Neuronal stem cell (in vitro differentiated cells): ENCODE results near the gene COL6A2.

ENCODE experiments used
- DNase-seq: peaks from one replicate; pipeline ENCODE4 v3.0.0-alpha.2; 2013; ENCODE audit warnings: low spot score
- H2AFZ ChIP-seq: one replicate; pipeline ENCODE4 v1.6.1; 2013; ENCODE audit warnings: mild to moderate bottlenecking, low read length, inconsistent platforms
- H2AK5ac ChIP-seq: 2 replicates; pipeline ENCODE4 v1.6.1; 2013; ENCODE audit warnings: low read depth, mild to moderate bottlenecking, inconsistent platforms, low read length, moderate library complexity, mixed read lengths
- H2BK120ac ChIP-seq: 2 replicates; pipeline ENCODE4 v1.6.1; 2013; ENCODE audit warnings: low read depth, mild to moderate bottlenecking, inconsistent platforms, low read length, moderate library complexity, mixed read lengths
- H2BK12ac ChIP-seq: one replicate; pipeline ENCODE4 v1.6.1; 2013; ENCODE audit warnings: low read length, inconsistent platforms
- H2BK15ac ChIP-seq: 2 replicates; pipeline ENCODE4 v1.6.1; 2013; ENCODE audit warnings: mild to moderate bottlenecking, low read length, inconsistent platforms, mixed read lengths
- H2BK5ac ChIP-seq: one replicate; pipeline ENCODE4 v1.6.1; 2013; ENCODE audit warnings: inconsistent platforms, mild to moderate bottlenecking, low read length, moderate library complexity
- H3K14ac ChIP-seq: one replicate; pipeline ENCODE4 v1.6.1; 2013; ENCODE audit warnings: low read length, inconsistent platforms
- H3K18ac ChIP-seq: 2 replicates; pipeline ENCODE4 v1.6.1; 2013; ENCODE audit warnings: low read length, inconsistent platforms
- H3K23ac ChIP-seq: 2 replicates; pipeline ENCODE4 v1.6.1; 2013; ENCODE audit warnings: low read depth, mild to moderate bottlenecking, mixed read lengths, low read length, inconsistent platforms; ENCODE audit not compliant: poor library complexity
- H3K27ac ChIP-seq: replicated peaks from 3 replicates; pipeline ENCODE4 v1.5.1; 2013; ENCODE audit warnings: low read length, inconsistent platforms
- H3K27me3 ChIP-seq, 3 experiments: 2 replicates each; pipeline ENCODE4 v1.6.1; 2013; ENCODE audit warnings: low read length in 3 of 3, mild to moderate bottlenecking in 2 of 3, inconsistent platforms in 1 of 3, low read depth in 1 of 3, mixed read lengths in 1 of 3, moderate library complexity in 1 of 3; ENCODE audit not compliant: control insufficient read depth in 3 of 3, insufficient read depth in 3 of 3
- H3K36me3 ChIP-seq, 2 donors: replicated peaks in 1 of 2; 2 replicates each; pipeline ENCODE4 v1.6.1; 2013; ENCODE audit warnings: low read length in 2 of 2; ENCODE audit not compliant: control insufficient read depth in 2 of 2, insufficient read depth in 2 of 2
- H3K4ac ChIP-seq: 2 replicates; pipeline ENCODE4 v1.6.1; 2013; ENCODE audit warnings: inconsistent platforms, mild to moderate bottlenecking, low read length, moderate library complexity
- H3K4me1 ChIP-seq, 2 donors: 1 replicate in 1 of 2; 2 replicates in 1 of 2; pipeline ENCODE4 v1.6.1; 2013; ENCODE audit warnings: low read length in 2 of 2, low read depth in 1 of 2; ENCODE audit not compliant: control insufficient read depth in 2 of 2, insufficient read depth in 1 of 2
- H3K4me2 ChIP-seq: one replicate; pipeline ENCODE4 v1.6.1; 2013; ENCODE audit warnings: mild to moderate bottlenecking, low read length, inconsistent platforms; ENCODE audit not compliant: insufficient read depth, poor library complexity, severe bottlenecking
- H3K4me3 ChIP-seq, 2 donors: 2 replicates each; pipeline ENCODE4 v1.5.1; 2013; ENCODE audit warnings: low read length in 2 of 2, mild to moderate bottlenecking in 2 of 2, inconsistent platforms in 1 of 2, moderate library complexity in 1 of 2
- H3K79me1 ChIP-seq: one replicate; pipeline ENCODE4 v1.6.1; 2013; ENCODE audit warnings: low read depth, mild to moderate bottlenecking, inconsistent platforms, low read length, moderate library complexity
- H3K9ac ChIP-seq: one replicate; pipeline ENCODE4 v1.6.1; 2013; ENCODE audit warnings: mild to moderate bottlenecking, low read depth, low read length, inconsistent platforms; ENCODE audit not compliant: poor library complexity
- H3K9me3 ChIP-seq, 2 donors: replicated peaks in 1 of 2; 2 replicates each; pipeline versions ENCODE3 to v1.6.1; 2013; ENCODE audit warnings: low read length in 2 of 2, mild to moderate bottlenecking in 2 of 2, inconsistent platforms in 1 of 2, low read depth in 1 of 2, mixed read lengths in 1 of 2, moderate library complexity in 1 of 2; ENCODE audit not compliant: control insufficient read depth in 2 of 2, insufficient read depth in 1 of 2
- H4K8ac ChIP-seq: one replicate; pipeline ENCODE4 v1.6.1; 2013; ENCODE audit warnings: low read depth, mild to moderate bottlenecking, inconsistent platforms, low read length, moderate library complexity
- H4K91ac ChIP-seq: one replicate; pipeline ENCODE4 v1.6.1; 2013; ENCODE audit warnings: low read length, low read depth, mild to moderate bottlenecking, inconsistent platforms; ENCODE audit not compliant: poor library complexity
- WGBS, 2 donors: extraction: QIAGEN DNeasy Blood & Tissue Kit; methylation state at CpG; one replicate each; pipeline ENCODE4 v1.1.7; 2013; ENCODE audit warnings: missing lambda C conversion rate in 2 of 2, mixed read lengths in 1 of 2; ENCODE audit not compliant: insufficient read length in 2 of 2, insufficient replicate concordance in 1 of 2; ENCODE audit errors: extremely low coverage in 2 of 2; 5-methylcytosine and 5-hydroxymethylcytosine counted together

Gene COL6A2

GRCh38 chr21:46094401-46095082 lies 3.4 kb upstream of the COL6A2 start:
- no peaks in the 10 kb centered on the region for H3K4me1 ChIP-seq
- no peak overlapping the region for H3K4me2 ChIP-seq
- no peak overlapping the region for H3K18ac ChIP-seq
- no peak overlapping the region for H3K4me3 ChIP-seq
- no peak overlapping the region for H2BK12ac ChIP-seq
- H2AFZ ChIP-seq, result no peak overlapping the region
- H2BK15ac ChIP-seq, result no peak overlapping the region
- H3K14ac ChIP-seq, result no peak overlapping the region
- no CpG with 5 or more reads among the region's 14 CpGs for WGBS, 2 donors
- H2BK5ac ChIP-seq, result no peak overlapping the region
- no peak overlapping the region for H4K91ac ChIP-seq
- no peak overlapping the region for H4K8ac ChIP-seq
- H2AK5ac ChIP-seq, result no peak overlapping the region
- peaks cover 3% of the 10 kb centered on the region for H3K79me1 ChIP-seq
- no peak overlapping the region for H3K9ac ChIP-seq
- H3K36me3 ChIP-seq, result no peaks in the 10 kb centered on the region
- H2BK120ac ChIP-seq, result no peak overlapping the region
- no peak overlapping the region for H3K27ac ChIP-seq
- H3K27me3 ChIP-seq, result peaks cover 7 to 50% (median 9%) of the 10 kb centered on the region in 3 experiments
- no peak overlapping the region for H3K4ac ChIP-seq
- H3K23ac ChIP-seq, result no peak overlapping the region
- DNase-seq, result no peak
- peaks cover under 1 to 2% of the 10 kb centered on the region in 2 donors for H3K9me3 ChIP-seq

- H3K4me3 ChIP-seq, result no peak overlapping the region
- H3K36me3 ChIP-seq, result no peaks in the 10 kb centered on the region
- no peak overlapping the region for H2AK5ac ChIP-seq
- H4K91ac ChIP-seq, result no peak overlapping the region
- H3K4me1 ChIP-seq, result no peaks in the 10 kb centered on the region
- H2BK5ac ChIP-seq, result no peak overlapping the region
- no peak overlapping the region for H3K27ac ChIP-seq
- peaks cover 3% of the 10 kb centered on the region for H3K79me1 ChIP-seq
- H3K9me3 ChIP-seq, result peaks cover 4 to 5% of the 10 kb centered on the region in 2 donors
- H3K4me2 ChIP-seq, result no peak overlapping the region
- peaks cover 8 to 57% (median 15%) of the 10 kb centered on the region in 3 experiments for H3K27me3 ChIP-seq
- no peak overlapping the region for H3K9ac ChIP-seq
- H3K14ac ChIP-seq, result no peak overlapping the region
- H2BK15ac ChIP-seq, result no peak overlapping the region
- no CpG with 5 or more reads among the region's 16 CpGs for WGBS, 2 donors
- H4K8ac ChIP-seq, result no peak overlapping the region
- H2AFZ ChIP-seq, result no peak overlapping the region
- H3K4ac ChIP-seq, result no peak overlapping the region
- no peak overlapping the region for H2BK120ac ChIP-seq
- H3K23ac ChIP-seq, result no peak overlapping the region
- no peak for DNase-seq
- no peak overlapping the region for H2BK12ac ChIP-seq
- no peak overlapping the region for H3K18ac ChIP-seq
Observed at GRCh38 chr21:46095083-46095719, 2.7 kb upstream of the COL6A2 start.

- Histone ChIP-seq H2BK12ac (no peak overlapping the region), H3K27ac (no peak overlapping the region), H3K23ac (peak overlapping the region; percentile 27), H3K9me3 (peaks cover 5 to 7% of the 10 kb centered on the region in 2 donors), H3K36me3 (no peaks in the 10 kb centered on the region), H2AK5ac (no peak overlapping the region), H3K4me3 (no peak overlapping the region), H2BK15ac (no peak overlapping the region), H4K8ac (no peak overlapping the region), H3K14ac (no peak overlapping the region), H3K27me3 (peaks cover 8 to 64% (median 20%) of the 10 kb centered on the region in 3 experiments), H3K18ac (peak overlapping the region; percentile 46), H2BK120ac (no peak overlapping the region), H2BK5ac (no peak overlapping the region), H3K79me1 (peaks cover 3% of the 10 kb centered on the region), H3K4ac (no peak overlapping the region), H3K4me1 (no peaks in the 10 kb centered on the region), H3K9ac (no peak overlapping the region), H3K4me2 (no peak overlapping the region), H4K91ac (no peak overlapping the region), H2AFZ (no peak overlapping the region)
- DNase-seq, result no peak
- WGBS, 2 donors, result no CpG with 5 or more reads among the region's 12 CpGs
Observed at GRCh38 chr21:46095814-46096595, 1.9 kb upstream of the COL6A2 start.
